GM12864 (cell line): ENCODE data around the gene OPA1.

ENCODE experiments used
- DNase-seq: peaks from one replicate; pipeline ENCODE4 v3.0.0-alpha.2; 2011; ENCODE audit warnings: low read depth
- H3K4me3 ChIP-seq: 2 replicates; pipeline ENCODE4 v1.5.1; 2011; ENCODE audit warnings: mild to moderate bottlenecking, low read depth, low read length, control low read depth
- CTCF ChIP-seq: IDR thresholded peaks from 2 replicates; pipeline ENCODE4 v1.5.1; 2011; ENCODE audit warnings: low read depth, mild to moderate bottlenecking, moderate library complexity, low read length, control low read depth, inconsistent platforms; ENCODE audit errors: missing control alignments

Gene OPA1

GRCh38 chr3:193711166-193711485 lies 118.1 kb downstream of the OPA1 start:
- no peak for DNase-seq
- no peak overlapping the region for H3K4me3 ChIP-seq
- TF ChIP-seq CTCF: no peak

- no peak overlapping the region for H3K4me3 ChIP-seq
- no peak for TF ChIP-seq CTCF
- DNase-seq: no peak
Observed at GRCh38 chr3:193711523-193711963, 118.5 kb downstream of the OPA1 start.

GRCh38 chr3:193711964-193712598 lies 119.1 kb downstream of the OPA1 start:
- no peak for DNase-seq
- no peak overlapping the region for H3K4me3 ChIP-seq
- TF ChIP-seq CTCF: no peak

- TF ChIP-seq CTCF: no peak
- DNase-seq: no peak
Observed at GRCh38 chr3:193712938-193713337, 119.9 kb downstream of the OPA1 start.

GRCh38 chr3:193714523-193715137 lies 121.6 kb downstream of the OPA1 start:
- H3K4me3 ChIP-seq: no peak overlapping the region
- no peak for TF ChIP-seq CTCF
- DNase-seq: no peak

More at GRCh38 chr3:193712938-193713337, 119.9 kb downstream of the OPA1 start:
- no peak overlapping the region for H3K4me3 ChIP-seq

- H3K4me3 ChIP-seq: no peak overlapping the region
- DNase-seq: no peak
- TF ChIP-seq CTCF: no peak
Observed at GRCh38 chr3:193716150-193716549, 123.1 kb downstream of the OPA1 start.

- no peak for DNase-seq
- TF ChIP-seq CTCF: no peak
- H3K4me3 ChIP-seq: no peak overlapping the region
Observed at GRCh38 chr3:193719735-193720134, 126.7 kb downstream of the OPA1 start.
